Stimulated activated CD8-positive, alpha-beta memory T cell treated with anti-CD3 and anti-CD28 coated beads, Interleukin-4, amount 100 ng/mL, for 4 hours (primary cell): Measurements from ENCODE around the gene ROR1.

ENCODE experiments used
- DNase-seq, 2 donors: peaks; one replicate each; pipeline ENCODE4 v3.0.0-alpha.2; 2020; ENCODE audit warnings: low read depth in 2 of 2, low spot score in 1 of 2

The ROR1 gene

DNA sequence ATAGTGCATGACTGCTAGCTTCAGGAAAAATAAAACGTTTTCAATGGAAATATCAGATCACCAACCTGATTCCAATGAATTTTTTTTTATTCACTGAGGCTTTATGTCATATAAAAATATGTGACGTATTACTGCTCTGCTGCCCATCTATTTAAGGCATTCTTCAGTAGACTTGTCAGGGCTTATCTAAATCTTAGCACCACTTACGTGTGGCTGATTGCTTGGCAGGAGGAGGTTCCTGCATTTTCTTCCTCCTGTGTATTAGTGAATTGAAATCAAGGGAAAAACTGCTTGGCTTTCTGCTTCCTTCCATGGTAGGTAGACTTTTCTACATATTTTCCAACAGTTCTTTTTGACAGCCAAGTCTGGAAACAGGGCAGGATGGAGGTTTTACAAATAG, 80.3 kb downstream of the ROR1 start:
- DNase-seq, result no peak

DNA sequence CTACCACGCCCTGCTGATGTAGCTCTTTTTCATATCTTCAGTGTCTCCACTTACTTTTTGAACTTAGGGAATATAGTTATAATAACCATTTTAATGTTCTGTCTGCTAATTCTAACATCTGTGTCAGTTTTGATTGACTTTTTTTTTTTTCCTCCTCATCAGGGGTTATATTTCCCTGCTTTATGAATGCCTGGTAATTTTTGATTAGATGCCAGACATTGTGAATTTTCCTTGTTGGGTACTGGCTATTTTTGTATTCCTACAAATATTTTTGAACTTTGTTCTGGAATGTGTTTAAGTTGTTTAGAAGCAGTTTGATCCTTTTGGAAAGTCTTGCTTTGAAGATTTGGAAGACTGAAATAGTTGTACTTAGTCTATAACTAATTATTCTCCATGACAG, 82.1 kb downstream of the ROR1 start:
- no peak for DNase-seq

DNA sequence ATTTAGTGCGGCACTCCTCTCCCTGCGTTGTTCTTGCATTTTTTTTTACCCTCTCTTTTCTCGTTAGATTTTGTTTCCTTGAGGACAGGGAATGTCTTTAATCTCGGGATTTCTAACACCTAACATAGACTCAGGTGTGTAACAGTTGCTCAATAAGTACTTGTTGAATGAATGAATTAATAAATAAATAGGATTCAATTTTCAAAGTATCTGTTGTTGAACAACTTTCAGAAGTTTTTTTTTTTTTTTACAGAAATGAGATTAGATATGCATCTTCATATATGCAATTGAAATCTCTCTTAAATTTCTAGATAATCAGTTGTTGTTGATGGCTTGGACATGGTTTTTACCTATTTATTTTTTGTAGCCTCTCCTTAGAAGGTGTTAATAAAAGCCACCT, 83.1 kb downstream of the ROR1 start:
- DNase-seq, result no peak

DNA sequence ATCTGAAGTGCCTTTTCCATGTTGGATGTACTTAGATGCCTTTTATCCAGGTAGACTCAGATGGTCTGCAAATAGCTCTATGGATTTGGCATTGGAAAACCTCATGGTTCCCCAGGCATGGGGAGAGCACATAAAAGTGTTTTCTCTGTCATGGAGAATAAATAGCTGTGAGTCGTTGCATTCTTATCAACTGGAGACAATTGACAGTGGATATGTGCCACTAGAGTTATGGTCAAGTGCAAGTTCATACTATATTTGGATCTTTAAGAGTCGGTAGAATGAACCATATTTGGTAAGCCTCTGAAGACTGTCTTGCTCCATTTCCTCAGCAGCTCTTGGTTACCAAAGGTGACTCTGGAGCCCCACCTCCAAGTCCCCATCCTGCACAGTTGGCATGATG, 83.7 kb downstream of the ROR1 start:
- DNase-seq, result no peak

DNA sequence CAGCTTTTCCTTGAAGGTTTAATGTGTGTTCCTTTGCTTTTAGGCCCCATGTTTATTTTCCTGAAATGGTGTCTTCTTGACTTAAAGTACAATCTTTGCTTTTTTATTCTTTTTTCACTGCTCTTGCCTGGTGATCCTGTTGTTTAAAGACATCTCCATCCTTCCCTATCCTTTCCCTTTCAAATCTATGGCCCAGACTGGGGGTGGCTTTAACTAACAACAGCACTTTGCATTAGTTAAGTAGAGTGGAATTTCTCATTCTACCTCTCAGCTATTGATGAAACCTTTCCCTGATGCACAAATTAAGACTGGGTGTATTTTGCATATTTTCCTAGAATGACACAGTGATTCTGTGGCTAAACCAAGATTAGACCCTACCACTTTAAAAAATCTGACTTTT, 84.3 kb downstream of the ROR1 start:
- DNase-seq, result no peak

DNA sequence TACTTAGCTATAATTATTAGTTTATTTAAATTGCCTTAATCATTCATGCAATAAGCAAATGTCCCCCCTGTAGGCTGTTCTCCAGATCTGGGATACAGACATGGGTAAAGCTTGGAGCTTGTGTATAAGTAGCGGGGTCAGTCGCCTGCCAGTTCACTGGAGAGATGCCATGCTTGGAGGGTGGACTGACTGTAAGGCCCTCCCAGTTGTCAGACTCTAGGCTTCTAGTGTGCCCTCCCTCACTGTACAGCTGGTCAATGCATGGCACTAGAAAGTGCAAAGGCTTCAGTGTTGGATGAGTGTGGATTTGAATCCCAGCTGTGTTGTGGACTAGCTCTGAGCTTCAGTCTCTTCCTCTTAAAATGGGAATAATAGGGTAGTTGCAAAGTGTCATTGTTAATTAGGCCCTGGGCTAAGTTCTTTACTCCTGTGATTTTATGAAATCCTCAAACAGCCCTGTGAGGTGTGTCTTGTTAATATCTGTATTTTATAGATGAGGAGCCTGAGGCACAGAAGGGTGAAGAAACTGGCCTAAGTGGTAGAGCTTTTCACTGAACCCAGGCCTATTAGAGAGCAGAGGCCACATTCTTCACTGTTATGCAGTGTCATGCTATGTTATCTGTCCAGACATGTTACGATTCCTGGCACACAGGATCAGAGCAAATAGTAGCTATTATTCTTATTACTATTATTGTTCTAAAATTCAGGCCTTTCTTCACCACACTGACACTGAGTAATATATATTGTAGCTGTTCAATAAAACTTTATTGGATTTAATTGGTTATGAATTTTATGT, 85.9 kb downstream of the ROR1 start:
- no peak for DNase-seq

DNA sequence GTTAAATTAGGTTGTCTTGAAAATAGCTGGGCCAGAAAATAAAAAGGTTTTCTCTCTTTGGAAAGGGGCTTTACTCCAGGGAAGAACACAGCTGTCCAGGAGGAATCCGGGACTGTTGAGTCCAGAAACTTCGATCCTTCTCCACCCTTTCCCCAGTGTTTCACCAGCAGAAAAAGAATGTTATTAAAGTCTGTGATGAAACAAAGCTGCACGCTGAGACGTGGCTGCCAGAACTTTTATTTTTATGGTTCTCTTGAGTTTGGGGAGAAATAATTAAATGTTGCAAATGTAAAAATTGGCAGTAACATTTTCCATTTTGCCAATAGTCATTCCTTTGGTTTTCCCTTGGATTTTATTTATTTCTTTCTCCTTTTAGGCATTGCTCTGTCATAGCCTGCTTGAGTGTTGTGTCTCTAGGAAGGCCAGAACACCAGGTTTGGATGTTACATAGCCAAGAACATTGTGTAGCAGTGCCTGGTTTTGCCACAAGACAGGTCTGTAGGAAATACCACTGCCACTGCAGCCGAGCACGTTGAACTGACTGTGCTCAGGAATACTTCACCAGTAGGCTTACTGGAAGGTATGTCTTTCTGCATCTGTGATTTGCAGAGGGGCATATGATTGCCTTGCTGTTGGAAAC, 87.4 kb downstream of the ROR1 start:
- no peak for DNase-seq

DNA sequence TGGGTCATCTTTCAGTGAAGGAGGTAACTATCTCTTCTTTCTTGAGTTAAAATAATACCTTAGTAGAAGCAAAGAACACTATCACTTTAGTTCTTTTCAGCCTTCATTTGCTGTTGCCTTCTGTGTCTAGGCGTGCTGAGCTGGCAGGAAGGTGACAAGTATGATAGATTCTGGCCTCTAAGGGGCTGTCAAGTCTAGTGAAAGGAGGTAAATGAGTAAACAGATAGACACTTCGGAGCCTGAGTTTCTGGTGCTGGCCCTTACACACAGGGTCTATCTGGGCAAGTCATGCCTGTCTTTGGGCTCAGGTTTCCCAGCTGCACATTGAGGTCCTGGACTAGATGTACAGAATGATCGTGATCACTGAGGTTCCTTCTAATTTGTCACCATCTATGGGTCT, 89.3 kb downstream of the ROR1 start:
- DNase-seq, result no peak

DNA sequence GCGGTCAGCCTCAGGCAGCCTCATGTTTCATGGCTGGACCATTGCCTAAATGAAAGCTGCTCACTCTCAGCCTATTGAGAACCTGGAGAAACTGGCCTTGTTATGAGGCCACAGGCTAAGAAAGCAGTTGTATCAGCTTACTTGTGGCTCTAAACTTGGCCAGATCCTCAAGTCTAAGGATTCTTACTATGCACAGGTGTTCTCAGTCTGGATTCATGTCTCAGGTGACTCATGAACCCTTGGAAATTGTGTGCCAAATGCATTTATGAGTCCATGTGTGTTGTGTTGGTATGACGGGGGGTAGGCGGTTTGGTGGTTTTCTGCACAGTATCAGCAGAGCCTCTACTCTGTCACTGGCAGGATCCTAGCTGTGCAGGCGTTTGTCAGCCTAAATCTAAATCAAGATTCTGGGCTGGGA, 90.4 kb downstream of the ROR1 start:
- no peak for DNase-seq

DNA sequence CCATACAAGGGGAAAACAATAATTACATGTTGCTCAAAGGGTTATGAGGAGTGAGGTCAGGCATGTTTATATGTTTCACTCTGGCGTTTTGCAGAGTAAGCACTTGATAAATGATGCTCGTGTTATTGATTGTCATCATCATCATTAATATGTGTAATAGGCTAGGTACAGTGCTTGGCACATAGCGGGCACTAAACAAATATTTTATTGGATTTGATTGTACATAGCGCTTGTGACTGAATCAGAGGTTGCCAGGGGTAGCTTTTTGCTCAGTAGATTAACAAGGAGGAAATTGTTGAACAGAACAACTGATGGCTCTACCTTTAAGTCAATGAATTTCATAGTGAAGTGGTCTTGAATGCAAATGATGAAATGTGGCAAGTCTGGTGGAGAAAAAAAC, 91.7 kb downstream of the ROR1 start:
- no peak for DNase-seq

DNA sequence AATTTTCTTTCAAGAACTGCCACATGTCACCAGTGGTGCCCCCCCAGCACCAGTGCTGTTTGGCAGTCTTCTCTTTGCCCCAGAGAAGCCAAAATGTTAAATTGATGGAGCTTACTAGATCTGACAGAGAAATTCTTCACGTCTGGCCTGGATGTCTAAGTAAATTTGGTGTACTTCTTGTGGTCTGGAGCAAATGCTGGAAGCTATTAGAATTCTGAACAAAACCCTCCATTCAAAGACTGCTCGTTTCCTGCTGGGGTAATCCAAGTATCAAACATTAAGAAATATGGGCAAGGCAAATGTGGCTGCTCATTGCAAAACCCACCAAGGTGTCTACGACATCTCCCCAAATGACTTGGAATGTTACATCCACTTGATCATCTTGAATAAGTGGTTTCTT, 92.3 kb downstream of the ROR1 start:
- no peak for DNase-seq

DNA sequence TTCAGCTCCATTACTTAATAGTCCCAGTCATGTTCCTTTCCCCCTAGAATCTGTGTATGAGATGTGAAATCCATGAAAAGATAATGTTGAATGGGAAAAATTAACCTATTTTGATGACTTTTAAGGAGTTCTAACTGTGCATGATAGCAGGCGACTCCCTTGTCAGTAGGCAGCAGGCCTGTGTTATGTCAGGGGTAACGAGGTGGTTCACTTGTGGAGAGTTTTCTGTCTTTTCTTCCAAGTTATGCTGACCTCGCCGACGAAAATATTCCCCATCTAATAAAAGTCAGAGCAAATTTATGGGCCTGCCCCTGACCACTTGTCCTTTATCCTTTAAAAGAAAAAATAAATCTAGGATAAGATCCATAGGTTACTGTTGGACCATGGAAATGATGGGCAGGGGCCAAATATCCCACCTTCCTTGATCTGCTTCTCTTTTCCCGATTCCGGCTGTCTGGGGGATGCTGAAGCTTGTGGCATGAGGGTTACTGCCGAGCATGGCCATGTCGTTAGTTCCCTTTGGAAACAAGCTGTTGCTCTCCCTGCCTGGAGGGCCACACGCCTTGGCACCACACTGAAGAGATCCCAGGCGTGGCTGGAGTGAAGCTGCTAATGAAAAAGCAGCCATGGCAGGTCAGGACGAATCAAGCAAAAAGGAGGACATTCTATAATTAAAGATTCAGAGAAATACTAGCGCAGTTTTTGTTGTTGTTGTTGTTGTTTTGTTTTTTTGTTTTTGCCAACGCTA, 93.8 kb downstream of the ROR1 start:
- DNase-seq, result no peak

DNA sequence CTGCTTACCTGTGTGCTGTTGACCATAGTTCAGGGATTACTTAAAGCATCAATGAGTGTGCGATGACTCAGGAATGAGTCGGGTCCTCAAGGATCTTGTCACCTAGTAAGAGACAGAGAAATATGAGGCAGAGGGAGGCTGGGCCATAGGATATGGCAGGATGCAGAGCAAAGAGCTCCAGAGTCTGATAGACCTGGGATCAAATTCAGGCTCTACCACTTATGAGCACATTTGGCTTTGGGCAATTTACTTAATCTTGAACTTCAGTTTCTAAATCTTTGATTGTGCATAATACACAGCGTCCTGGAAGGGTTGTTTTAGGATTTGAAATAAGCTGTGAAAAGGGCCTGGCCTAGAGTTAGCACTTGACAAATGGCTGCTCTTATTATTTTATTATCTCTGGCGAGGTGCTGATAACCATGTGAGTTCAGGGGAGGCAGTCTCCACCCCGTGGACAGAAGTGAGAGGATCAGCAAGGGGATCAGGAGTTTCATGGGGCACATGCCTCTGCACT, 94.5 kb downstream of the ROR1 start:
- no peak for DNase-seq

DNA sequence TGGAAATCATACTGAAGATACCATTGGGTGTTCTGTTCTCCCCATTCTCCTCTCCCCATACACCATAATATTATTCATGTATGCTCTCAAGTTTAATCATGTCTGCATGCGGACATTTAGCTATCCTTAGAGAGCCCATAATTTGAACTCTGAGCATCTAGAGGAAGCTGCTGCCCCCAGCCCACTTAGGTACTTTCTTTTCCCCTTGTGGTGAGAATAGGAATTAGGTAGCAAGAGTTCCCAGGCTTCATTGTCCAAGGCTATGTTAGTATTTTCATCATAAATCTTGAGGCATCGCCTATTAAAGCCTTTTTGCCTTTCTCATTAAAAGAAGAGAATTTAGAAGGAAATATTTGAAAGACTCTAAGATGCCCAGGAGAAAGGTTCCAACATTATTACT, 96.3 kb downstream of the ROR1 start:
- no peak for DNase-seq

DNA sequence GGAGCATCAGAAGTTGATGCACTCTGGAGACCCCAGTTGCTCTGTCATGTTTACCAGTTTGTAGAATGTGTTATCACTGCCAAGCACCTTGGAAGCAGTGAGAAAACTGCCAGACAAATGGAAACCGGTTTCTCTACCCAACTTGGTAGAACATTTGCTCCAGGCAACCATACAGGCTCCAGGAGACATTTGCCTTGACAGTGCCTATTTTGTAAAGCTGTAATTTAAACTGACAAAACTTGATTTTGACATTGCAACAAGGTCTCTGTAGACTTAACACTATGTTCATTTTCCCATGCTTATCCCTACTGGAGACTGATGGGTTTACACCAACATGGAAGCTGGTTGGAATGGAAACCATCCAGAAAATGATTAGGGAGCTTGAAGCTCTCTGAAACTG, 97.6 kb downstream of the ROR1 start:
- no peak for DNase-seq

DNA sequence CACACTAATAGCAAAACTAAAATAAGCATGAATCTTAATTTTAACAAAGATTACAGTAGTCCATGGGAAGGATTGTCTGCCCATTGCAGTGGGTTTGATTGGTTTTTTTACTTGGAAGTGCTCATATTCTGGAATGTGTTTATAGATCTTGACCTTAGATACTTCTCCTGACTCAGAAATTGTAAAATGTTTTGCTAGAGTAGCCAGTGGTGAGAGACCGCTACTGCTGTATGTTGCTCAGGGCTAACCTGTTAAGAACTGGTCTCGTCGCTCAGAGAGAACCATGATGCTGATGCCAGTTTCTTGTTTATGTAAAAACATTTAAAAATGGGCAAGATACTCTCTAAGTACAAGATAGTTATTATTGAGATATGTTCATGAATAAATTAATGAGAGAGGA, 99.9 kb downstream of the ROR1 start:
- no peak for DNase-seq

DNA sequence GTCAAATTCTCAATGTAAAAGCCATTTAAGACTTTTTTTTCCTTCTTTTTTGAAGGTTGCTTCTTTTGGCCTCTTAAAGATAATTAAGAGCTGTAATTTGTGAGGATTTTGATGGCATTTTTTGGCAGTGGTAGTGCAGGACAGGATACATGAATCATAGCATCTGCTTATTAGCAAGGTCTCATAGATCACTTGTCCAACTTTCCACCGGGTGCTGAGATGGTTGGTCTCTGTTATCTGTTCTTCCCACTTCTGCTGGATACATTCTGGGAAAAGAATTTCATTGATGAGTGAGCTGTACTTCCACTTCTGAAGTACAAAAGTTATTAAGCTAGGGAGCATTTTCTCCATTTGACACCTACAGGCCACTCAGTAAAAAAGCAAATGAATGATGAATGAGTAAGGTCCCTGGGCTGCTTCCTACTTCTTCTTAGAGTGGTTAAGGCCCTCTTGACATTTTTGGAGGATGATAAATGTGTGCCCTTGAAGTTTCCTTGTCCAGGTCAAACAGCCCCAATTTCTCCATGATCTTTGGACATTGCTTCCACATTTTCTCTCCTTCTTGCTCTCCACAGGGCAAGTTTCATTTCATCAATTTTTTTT, 100.6 kb downstream of the ROR1 start:
- no peak for DNase-seq

DNA sequence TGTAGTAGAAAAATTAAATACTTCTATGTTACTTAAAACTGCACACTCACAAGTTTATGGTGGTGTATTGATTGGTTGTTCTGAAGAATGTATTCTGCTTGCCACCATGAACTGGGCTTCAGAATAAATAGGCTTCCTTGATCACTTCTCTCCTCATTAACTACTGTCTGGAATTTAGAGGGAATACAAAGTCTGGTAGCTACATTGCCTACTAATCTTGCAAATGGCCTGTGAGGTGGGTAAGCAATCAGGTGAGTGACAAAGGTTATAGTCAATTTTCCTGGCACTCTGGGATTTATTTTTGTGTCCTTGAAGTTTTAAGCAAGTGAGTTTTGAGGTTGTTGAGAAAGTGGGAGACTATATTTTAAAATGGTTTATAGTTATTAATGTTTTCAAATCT, 101.8 kb downstream of the ROR1 start:
- DNase-seq, result no peak

DNA sequence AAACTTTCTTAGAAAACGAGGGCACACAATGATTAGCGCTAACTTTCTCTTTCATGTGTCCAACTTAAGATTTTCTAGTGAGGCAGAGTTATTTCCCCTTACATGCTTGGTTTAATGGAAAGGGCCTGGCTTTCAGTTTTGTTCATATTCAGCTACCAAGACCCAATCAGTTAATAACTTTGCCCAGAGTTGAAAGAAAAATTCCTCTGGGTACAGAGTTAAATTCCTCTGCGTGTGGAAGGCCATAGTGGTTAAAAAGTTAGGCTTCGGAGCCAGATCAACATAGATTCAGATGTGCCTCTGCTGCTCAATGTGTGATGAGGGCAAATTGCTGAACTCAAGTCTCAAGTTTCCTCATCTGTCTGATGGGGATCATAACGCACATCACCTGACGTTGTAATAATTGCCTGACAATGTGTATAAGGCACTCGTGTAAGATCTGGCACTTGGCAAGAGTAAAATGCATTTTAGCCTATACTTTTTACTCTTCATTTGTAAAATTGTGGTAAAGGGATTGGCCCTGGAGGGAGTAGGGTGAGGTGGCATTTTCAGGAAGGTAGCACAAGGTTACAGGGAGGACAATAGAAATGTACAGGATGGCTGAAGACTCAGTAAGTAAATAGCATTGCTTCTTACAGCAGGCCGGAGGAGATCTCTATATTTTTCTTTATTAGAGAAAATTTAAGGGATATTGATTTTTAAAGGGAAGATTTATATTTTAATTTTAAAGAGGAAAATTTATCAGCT, 103.4 kb downstream of the ROR1 start:
- no peak for DNase-seq

DNA sequence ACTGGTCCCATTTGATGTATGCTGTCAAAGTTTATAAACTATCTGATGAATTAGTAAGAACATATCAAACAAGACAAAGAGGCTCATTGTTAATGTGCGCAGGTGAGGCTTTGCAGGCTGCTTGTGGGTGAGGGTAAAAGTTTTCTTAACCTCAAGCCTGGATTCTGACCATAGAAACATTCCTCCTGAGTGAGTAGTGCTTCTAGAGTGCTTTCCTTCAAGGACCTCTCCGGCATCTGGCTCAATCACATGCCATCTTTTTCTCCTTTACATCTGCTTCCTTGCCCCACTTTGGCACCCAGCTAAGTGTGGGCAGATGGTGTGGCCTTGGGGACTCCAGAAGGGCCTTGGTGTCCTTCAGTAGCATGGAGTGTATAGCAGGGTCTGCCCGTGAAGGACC, 104.0 kb downstream of the ROR1 start:
- DNase-seq, result no peak

DNA sequence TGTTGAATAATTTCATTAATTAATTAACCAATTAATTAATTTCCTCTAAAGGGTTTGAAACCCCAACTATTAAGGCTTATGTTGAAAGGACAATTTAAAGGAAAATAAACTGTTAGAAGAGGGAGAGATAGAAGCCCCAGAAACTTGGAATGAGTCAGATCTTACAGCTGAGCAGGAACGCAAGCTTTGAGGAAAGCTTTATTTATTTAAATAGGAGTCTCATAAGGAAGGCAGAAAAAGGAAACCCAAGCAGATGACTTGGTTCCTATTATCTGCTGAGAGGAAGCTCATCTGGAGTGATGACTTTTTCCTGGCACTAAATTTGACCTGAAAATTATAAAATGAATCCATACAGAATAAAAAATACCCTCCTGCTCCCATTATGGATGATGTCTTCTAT, 105.1 kb downstream of the ROR1 start:
- DNase-seq, result no peak
